Vagina (tissue), 2 donors: ENCODE data around the gene FGF2. TPM values are rescaled to one million over a fixed set of nuclear protein-coding genes. Genes with fewer than 3 reads are reported as not detected.
A peak's percentile ranks its signal among the peaks of the same experiment; 100 is the strongest.

Experiments used
- DNase-seq, 2 donors: peaks; one replicate each; pipeline ENCODE4 v3.0.0-alpha.2; 2017; ENCODE audit errors: extremely low spot score in 2 of 2
- H3K27ac ChIP-seq: fragments of 200-600 bp; sonication (generic); one replicate; pipeline ENCODE4 v1.5.1; 2019
- H3K27me3 ChIP-seq: fragments of 200-600 bp; sonication (generic); one replicate; pipeline ENCODE4 v1.5.1; 2019
- H3K36me3 ChIP-seq, 2 donors: fragments of 200-600 bp; sonication (generic); one replicate each; pipeline ENCODE4 v1.5.1; 2017 to 2019
- H3K4me1 ChIP-seq: fragments of 200-600 bp; sonication (generic); one replicate; pipeline ENCODE4 v1.5.1; 2019
- H3K4me3 ChIP-seq, 2 donors: fragments of 200-600 bp; sonication (generic); 1 replicate in 1 of 2; 2 replicates in 1 of 2; pipeline ENCODE4 v1.5.1; 2016 to 2019
- H3K9me3 ChIP-seq: fragments of 200-600 bp; sonication (generic); one replicate; pipeline ENCODE4 v1.5.1; 2019
- CTCF ChIP-seq, 3 experiments: fragments of 450-650 bp in 2 of 3; fragments of 200-600 bp in 1 of 3; sonication (generic) in 1 of 3; IDR thresholded peaks; one replicate each; pipeline ENCODE4 v1.5.1; 2017 to 2019; ENCODE audit warnings: antibody characterized with exemption in 3 of 3, mild to moderate bottlenecking in 2 of 3, moderate library complexity in 2 of 3
- POLR2A ChIP-seq, 2 donors: fragments of 450-650 bp; IDR thresholded peaks; one replicate each; pipeline ENCODE4 v1.6.1; 2017; ENCODE audit warnings: antibody characterized with exemption in 2 of 2, mild to moderate bottlenecking in 2 of 2, moderate library complexity in 2 of 2
- POLR2AphosphoS5 ChIP-seq, 2 donors: sonication (generic); formaldehyde crosslinking; IDR thresholded peaks; one replicate each; pipeline ENCODE4 v1.9.0; 2017; ENCODE audit warnings: antibody characterized with exemption in 2 of 2, mild to moderate bottlenecking in 2 of 2, low read depth in 1 of 2; ENCODE audit not compliant: insufficient read depth in 1 of 2
- intact Hi-C: fragments of 100-400 bp; cut with DNase I; formaldehyde crosslinking; loops from one replicate; pipeline ENCODE4 v1.15.1; 2023
- total RNA-seq: library from RNA; depleted of rRNA; stranded (reverse); fragments of >200 nt; gene quantifications from one replicate; pipeline ENCODE4 v1.2.3, GENCODE V29; 2016

The FGF2 gene
- total RNA-seq, 1 donor from 2014 or later: 12.0 TPM

- no peak for DNase-seq
- TF ChIP-seq POLR2AphosphoS5 (IDR thresholded peaks at IDR 0.05; ENCODE audit: insufficient read depth in 1 of 2, low read depth in 1 of 2) (no peak), POLR2A (IDR thresholded peaks at IDR 0.05) (no peak), CTCF (IDR thresholded peaks at IDR 0.05) (no peak)
- no peaks in the 10 kb centered on the region for H3K9me3 ChIP-seq
- H3K27ac ChIP-seq: no peak overlapping the region
- H3K36me3 ChIP-seq: no peaks in the 10 kb centered on the region
- no peak overlapping the region for H3K4me3 ChIP-seq
- H3K27me3 ChIP-seq: no peaks in the 10 kb centered on the region
- intact Hi-C loops: no loop called here
- H3K4me1 ChIP-seq: peaks cover 6% of the 10 kb centered on the region
Observed at GRCh38 chr4:122911588-122911987, 85.0 kb downstream of the FGF2 start.

- intact Hi-C loops: no loop called here
- DNase-seq: no peak
- no peaks in the 10 kb centered on the region for H3K9me3 ChIP-seq
- H3K27me3 ChIP-seq: no peaks in the 10 kb centered on the region
- no peak overlapping the region for H3K27ac ChIP-seq
- TF ChIP-seq POLR2AphosphoS5 (IDR thresholded peaks at IDR 0.05; ENCODE audit: insufficient read depth in 1 of 2, low read depth in 1 of 2) (no peak), POLR2A (IDR thresholded peaks at IDR 0.05) (no peak), CTCF (IDR thresholded peaks at IDR 0.05) (no peak)
- no peak overlapping the region for H3K4me3 ChIP-seq
- H3K4me1 ChIP-seq: peaks cover 6% of the 10 kb centered on the region
- H3K36me3 ChIP-seq: no peaks in the 10 kb centered on the region
Observed at GRCh38 chr4:122912810-122913575, 86.4 kb downstream of the FGF2 start.

GRCh38 chr4:122914292-122914904, 87.8 kb downstream of the FGF2 start:
- intact Hi-C loops: no loop called here
- TF ChIP-seq POLR2A (IDR thresholded peaks at IDR 0.05): no peak
- peak in 2 of 3 experiments; percentile 8 to 15 for TF ChIP-seq CTCF (IDR thresholded peaks at IDR 0.05)
- Histone ChIP-seq H3K27ac (no peak overlapping the region), H3K36me3 (no peaks in the 10 kb centered on the region), H3K4me3 (no peak overlapping the region), H3K27me3 (no peaks in the 10 kb centered on the region), H3K4me1 (peaks cover 5% of the 10 kb centered on the region), H3K9me3 (no peaks in the 10 kb centered on the region)
- DNase-seq: no peak

- intact Hi-C loops: no loop called here
- no peak for TF ChIP-seq POLR2AphosphoS5 (IDR thresholded peaks at IDR 0.05; ENCODE audit: insufficient read depth in 1 of 2, low read depth in 1 of 2)
- TF ChIP-seq POLR2A (IDR thresholded peaks at IDR 0.05): no peak
Observed at GRCh38 chr4:122914938-122915337, 88.3 kb downstream of the FGF2 start.

GRCh38 chr4:122917731-122918130, 91.1 kb downstream of the FGF2 start:
- Histone ChIP-seq H3K27ac (no peak overlapping the region), H3K4me1 (peaks cover 10% of the 10 kb centered on the region), H3K27me3 (no peaks in the 10 kb centered on the region), H3K9me3 (no peaks in the 10 kb centered on the region), H3K4me3 (no peak overlapping the region), H3K36me3 (no peaks in the 10 kb centered on the region)
- TF ChIP-seq POLR2A (IDR thresholded peaks at IDR 0.05) (no peak), POLR2AphosphoS5 (IDR thresholded peaks at IDR 0.05; ENCODE audit: insufficient read depth in 1 of 2, low read depth in 1 of 2) (no peak), CTCF (IDR thresholded peaks at IDR 0.05) (no peak)
- DNase-seq: no peak
- intact Hi-C loops: no loop called here

More at GRCh38 chr4:122914938-122915337, 88.3 kb downstream of the FGF2 start:
- no peak for DNase-seq
- Histone ChIP-seq H3K9me3 (no peaks in the 10 kb centered on the region), H3K27me3 (no peaks in the 10 kb centered on the region), H3K36me3 (no peaks in the 10 kb centered on the region), H3K4me3 (no peak overlapping the region), H3K27ac (no peak overlapping the region), H3K4me1 (no peaks in the 10 kb centered on the region)
